MM.1S (cell line): ENCODE measurements around the gene LCLAT1.

Source experiments
- DNase-seq: peaks from one replicate; pipeline ENCODE4 v3.0.0-alpha.2; 2015
- H2AFZ ChIP-seq: fragments of 300-600 bp; sonication (generic); 2 replicates; pipeline ENCODE4 v1.6.0; 2016; ENCODE audit warnings: antibody characterized with exemption, low read length
- H3F3A ChIP-seq: fragments of 300-600 bp; sonication (generic); 2 replicates; pipeline ENCODE4 v1.6.1; 2016; ENCODE audit warnings: mild to moderate bottlenecking, antibody characterized with exemption, low read length, moderate library complexity, mixed read lengths; ENCODE audit not compliant: insufficient read depth
- H3K27ac ChIP-seq: fragments of 300-600 bp; sonication (generic); 2 replicates; pipeline ENCODE4 v1.5.1; 2016; ENCODE audit warnings: mild to moderate bottlenecking, low read length
- H3K27me3 ChIP-seq: fragments of 300-600 bp; sonication (generic); replicated peaks from 2 replicates; pipeline ENCODE4 v1.6.0; 2016; ENCODE audit warnings: low read length; ENCODE audit not compliant: insufficient read depth
- H3K36me3 ChIP-seq: fragments of 300-600 bp; sonication (generic); replicated peaks from 2 replicates; pipeline ENCODE4 v1.6.1; 2016; ENCODE audit warnings: mild to moderate bottlenecking, low read length, mixed read lengths; ENCODE audit not compliant: insufficient read depth
- H3K4me1 ChIP-seq: fragments of 300-600 bp; sonication (generic); 2 replicates; pipeline ENCODE4 v1.6.1; 2016; ENCODE audit warnings: low read length, mixed read lengths
- H3K4me2 ChIP-seq: fragments of 300-600 bp; sonication (generic); 2 replicates; pipeline ENCODE4 v1.6.0; 2016; ENCODE audit warnings: low read depth, low read length
- H3K4me3 ChIP-seq: fragments of 300-600 bp; sonication (generic); 2 replicates; pipeline ENCODE4 v1.5.1; 2016; ENCODE audit warnings: low read length, mixed read lengths
- H3K79me2 ChIP-seq: fragments of 300-600 bp; sonication (generic); 2 replicates; pipeline ENCODE4 v1.6.1; 2016; ENCODE audit warnings: mixed run types, low read length, mixed read lengths
- H3K9ac ChIP-seq: fragments of 300-600 bp; sonication (generic); 2 replicates; pipeline ENCODE4 v1.6.1; 2016; ENCODE audit warnings: low read length, mixed read lengths
- H3K9me2 ChIP-seq: fragments of 300-600 bp; sonication (generic); replicated peaks from 2 replicates; pipeline ENCODE4 v1.6.1; 2016; ENCODE audit warnings: mild to moderate bottlenecking, low read length, mixed read lengths; ENCODE audit not compliant: insufficient read depth
- H3K9me3 ChIP-seq: fragments of 300-600 bp; sonication (generic); replicated peaks from 2 replicates; pipeline ENCODE4 v1.6.1; 2016; ENCODE audit warnings: mild to moderate bottlenecking, low read length, mixed read lengths; ENCODE audit not compliant: insufficient read depth
- H4K20me1 ChIP-seq: fragments of 300-600 bp; sonication (generic); 2 replicates; pipeline ENCODE4 v1.6.1; 2016; ENCODE audit warnings: mild to moderate bottlenecking, low read length, moderate library complexity, mixed read lengths; ENCODE audit not compliant: insufficient read depth
- EZH2 ChIP-seq: fragments of 300-600 bp; sonication (generic); optimal IDR thresholded peaks from 2 replicates; pipeline ENCODE3; 2017; ENCODE audit warnings: low read depth, mild to moderate bottlenecking, antibody characterized with exemption, low read length, mixed read lengths
- EZH2phosphoT487 ChIP-seq: fragments of 300-600 bp; sonication (generic); IDR thresholded peaks from 2 replicates; pipeline ENCODE4 v1.6.1; 2018; ENCODE audit warnings: antibody characterized with exemption, low read length
- TF ChIP-seq, protein P1 (sequence below): fragments of 300-600 bp; sonication (generic); IDR thresholded peaks from 2 replicates; pipeline ENCODE4 v1.5.1; 2016; ENCODE audit warnings: antibody characterized with exemption, low read length, mixed read lengths

LCLAT1 gene

DNA sequence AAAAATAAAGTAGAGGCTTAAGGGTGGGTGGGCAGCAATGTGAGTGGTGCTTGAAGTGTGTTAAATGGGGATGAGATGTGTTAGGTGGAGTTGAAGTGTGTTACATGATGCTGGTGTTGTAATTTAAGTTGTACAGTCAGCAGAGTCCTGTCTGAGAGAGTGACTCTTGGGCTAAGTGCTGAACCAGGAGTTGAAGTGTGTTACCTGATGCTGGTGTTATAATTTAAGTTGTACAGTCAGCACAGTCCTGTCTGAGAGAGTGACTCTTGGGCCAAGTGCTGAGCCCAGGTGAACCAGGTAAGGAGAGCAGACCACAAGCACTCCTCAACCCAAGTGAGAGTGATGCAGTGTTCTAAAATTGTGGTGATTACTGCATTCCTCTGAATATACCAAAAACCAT lies 40.6 kb downstream of the LCLAT1 start:
- H3K4me2 ChIP-seq: no peak overlapping the region

DNA sequence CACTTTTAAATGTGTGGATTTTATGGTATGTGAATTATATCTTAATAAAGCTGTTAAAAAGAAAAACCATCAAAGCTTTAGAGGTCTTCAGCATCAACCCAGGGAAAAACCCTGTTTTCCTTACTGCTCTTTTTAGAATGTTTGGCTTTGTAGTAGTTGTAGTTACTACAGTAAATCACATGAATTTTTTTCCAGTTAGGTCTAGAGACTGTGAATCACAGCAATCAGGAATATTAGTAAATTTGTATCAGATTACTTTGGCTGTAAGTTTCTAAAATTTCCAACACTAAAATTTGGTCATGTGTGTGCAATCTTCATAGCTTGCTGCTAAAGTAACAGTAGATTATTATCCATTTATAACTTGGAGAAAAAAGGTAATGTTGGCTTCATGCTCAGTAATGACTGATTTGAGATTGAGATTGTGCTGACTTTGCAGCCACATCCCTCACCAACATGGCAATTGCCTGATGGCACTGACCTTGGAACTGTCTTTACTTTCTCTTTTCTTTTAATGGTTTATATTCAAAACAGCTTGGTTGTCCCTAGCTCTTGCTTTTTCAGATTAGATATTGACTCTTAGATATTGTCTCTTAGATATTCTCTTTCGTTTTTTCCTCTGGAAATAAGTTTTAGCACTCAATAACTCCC lies 41.1 kb downstream of the LCLAT1 start:
- Histone ChIP-seq H3K9me2 (no peaks in the 10 kb centered on the region), H3K9me3 (no peaks in the 10 kb centered on the region), H3K9ac (no peak overlapping the region), H3K27me3 (no peaks in the 10 kb centered on the region), H4K20me1 (no peaks in the 10 kb centered on the region), H3K4me3 (no peak overlapping the region), H3K27ac (no peak overlapping the region), H3K36me3 (no peaks in the 10 kb centered on the region), H3K4me1 (0 out of 2 replicates have a peak, but pooled peaks cover 4% of the 10 kb centered on the region), H3K79me2 (no peaks in the 10 kb centered on the region), H2AFZ (no peak overlapping the region), H3F3A (no peaks in the 10 kb centered on the region; the same call in 1 of the 2 replicates), H3K4me2 (no peak overlapping the region)
- no peak for TF ChIP-seq EZH2phosphoT487
- TF ChIP-seq EZH2: no peak
- TF ChIP-seq, protein P1, sequence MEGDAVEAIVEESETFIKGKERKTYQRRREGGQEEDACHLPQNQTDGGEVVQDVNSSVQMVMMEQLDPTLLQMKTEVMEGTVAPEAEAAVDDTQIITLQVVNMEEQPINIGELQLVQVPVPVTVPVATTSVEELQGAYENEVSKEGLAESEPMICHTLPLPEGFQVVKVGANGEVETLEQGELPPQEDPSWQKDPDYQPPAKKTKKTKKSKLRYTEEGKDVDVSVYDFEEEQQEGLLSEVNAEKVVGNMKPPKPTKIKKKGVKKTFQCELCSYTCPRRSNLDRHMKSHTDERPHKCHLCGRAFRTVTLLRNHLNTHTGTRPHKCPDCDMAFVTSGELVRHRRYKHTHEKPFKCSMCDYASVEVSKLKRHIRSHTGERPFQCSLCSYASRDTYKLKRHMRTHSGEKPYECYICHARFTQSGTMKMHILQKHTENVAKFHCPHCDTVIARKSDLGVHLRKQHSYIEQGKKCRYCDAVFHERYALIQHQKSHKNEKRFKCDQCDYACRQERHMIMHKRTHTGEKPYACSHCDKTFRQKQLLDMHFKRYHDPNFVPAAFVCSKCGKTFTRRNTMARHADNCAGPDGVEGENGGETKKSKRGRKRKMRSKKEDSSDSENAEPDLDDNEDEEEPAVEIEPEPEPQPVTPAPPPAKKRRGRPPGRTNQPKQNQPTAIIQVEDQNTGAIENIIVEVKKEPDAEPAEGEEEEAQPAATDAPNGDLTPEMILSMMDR: no peak
- DNase-seq: no peak

More for the DNA sequence above, 40.6 kb downstream of the LCLAT1 start:
- no peak for TF ChIP-seq EZH2phosphoT487
- TF ChIP-seq, protein P1: no peak
- TF ChIP-seq EZH2: no peak
- no peak overlapping the region for H3K4me3 ChIP-seq
- H3K9ac ChIP-seq: no peak overlapping the region
- no peak overlapping the region for H2AFZ ChIP-seq
- H3K27me3 ChIP-seq: no peaks in the 10 kb centered on the region
- no peaks in the 10 kb centered on the region for H3K79me2 ChIP-seq
- DNase-seq: no peak
- H3F3A ChIP-seq: no peaks in the 10 kb centered on the region; the same call in 1 of the 2 replicates
- H3K9me2 ChIP-seq: no peaks in the 10 kb centered on the region
- H4K20me1 ChIP-seq: no peaks in the 10 kb centered on the region
- H3K4me1 ChIP-seq: 0 out of 2 replicates have a peak, but pooled peaks cover 4% of the 10 kb centered on the region
- H3K9me3 ChIP-seq: no peaks in the 10 kb centered on the region
- no peak overlapping the region for H3K27ac ChIP-seq
- no peaks in the 10 kb centered on the region for H3K36me3 ChIP-seq

DNA sequence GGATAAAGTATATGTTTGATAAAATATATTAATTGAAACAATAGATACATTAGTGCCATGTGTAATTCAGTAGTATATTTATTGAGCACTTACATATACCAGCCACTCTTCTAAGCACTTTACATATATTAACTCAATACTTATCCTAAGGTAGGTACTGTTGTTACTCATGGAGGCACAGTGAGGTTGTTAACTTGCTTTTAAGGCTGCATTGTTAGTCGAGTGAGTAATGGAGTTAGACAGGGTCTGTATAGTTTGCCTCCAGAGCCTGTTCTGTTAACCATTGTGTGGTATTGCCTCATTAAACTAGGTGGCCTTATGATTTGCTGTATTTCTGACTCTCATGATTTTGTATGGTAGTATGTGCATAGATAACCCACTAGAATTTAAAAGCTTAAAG lies 44.2 kb downstream of the LCLAT1 start:
- Histone ChIP-seq H3K4me1 (0 out of 2 replicates have a peak, but pooled peaks cover 4% of the 10 kb centered on the region), H3K4me2 (no peak overlapping the region), H3K9ac (no peak overlapping the region), H3K9me3 (no peaks in the 10 kb centered on the region), H3K9me2 (no peaks in the 10 kb centered on the region), H3K27ac (no peak overlapping the region), H2AFZ (no peak overlapping the region), H3K4me3 (no peak overlapping the region), H3F3A (no peaks in the 10 kb centered on the region; the same call in 1 of the 2 replicates), H4K20me1 (no peaks in the 10 kb centered on the region), H3K27me3 (no peaks in the 10 kb centered on the region), H3K36me3 (no peaks in the 10 kb centered on the region), H3K79me2 (no peaks in the 10 kb centered on the region)
- DNase-seq: no peak
- TF ChIP-seq, protein P1: no peak
- TF ChIP-seq EZH2 (no peak), EZH2phosphoT487 (no peak)
